Measurements from ENCODE around the gene SGO2.
"Not testable (repeated sequence)": the region's sequence is repeated elsewhere in the genome, so short reads cannot be mapped to it uniquely, and the experiment has no call there.

SGO2 gene

GRCh38 chr2:200624026-200624425 lies 98.0 kb downstream of the SGO2 start:
- no peak for DNase-seq

- DNase-seq, result no peak
Measured at GRCh38 chr2:200624658-200625057, 98.7 kb downstream of the SGO2 start.

GRCh38 chr2:200625282-200625681 lies 99.3 kb downstream of the SGO2 start:
- no peak for DNase-seq

- DNase-seq, result no peak
Measured at GRCh38 chr2:200625958-200626363, 100.0 kb downstream of the SGO2 start.

- no peak for DNase-seq
Measured at GRCh38 chr2:200627110-200627770, 101.2 kb downstream of the SGO2 start.

GRCh38 chr2:200628461-200628860 lies 102.5 kb downstream of the SGO2 start:
- DNase-seq, result not testable (repeated sequence)

- no peak for DNase-seq
Measured at GRCh38 chr2:200631287-200631686, 105.3 kb downstream of the SGO2 start.
